PC-3 (cell line): ENCODE results near the gene C10orf71. TPM values are rescaled to one million over a fixed set of nuclear protein-coding genes. Genes with fewer than 3 reads are reported as not detected.

ENCODE experiments used
- ATAC-seq: fragments of 200-7000 bp; cut with Tn5 transposase; 2 replicates; pipeline ENCODE4 v1.9.1; 2020; ENCODE audit warnings: mild to moderate bottlenecking, moderate library complexity
- BruUV-seq: library from RNA; stranded (reverse); fragments of 400-500 nt; replicated peaks from 2 replicates; lab custom pipeline; 2021; lab: Mats Ljungman, UMichigan
- CTCF ChIA-PET: fragments of 300-600 bp; sonication (Branson Sonifier 250); formaldehyde crosslinking; loops from one replicate; lab custom pipeline; 2022; ENCODE audit warnings: antibody characterized with exemption; lab: Charles Lee
- POLR2A ChIA-PET: fragments of 300-600 bp; sonication (Branson Sonifier 250); formaldehyde crosslinking; loops from one replicate; lab custom pipeline; 2022; ENCODE audit warnings: antibody characterized with exemption; ENCODE audit not compliant: unreplicated experiment; lab: Charles Lee
- DNase-seq: peaks from one replicate; pipeline ENCODE4 v3.0.0-alpha.2; 2015
- H2AFZ ChIP-seq: fragments of 300-600 bp; sonication (generic); 2 replicates; pipeline ENCODE4 v1.6.0; 2016; ENCODE audit warnings: antibody characterized with exemption, low read length
- H3F3A ChIP-seq: fragments of 300-600 bp; sonication (generic); one replicate; pipeline ENCODE4 v1.6.0; 2017; ENCODE audit warnings: antibody characterized with exemption, low read length, control low read depth, mild to moderate bottlenecking; ENCODE audit not compliant: unreplicated experiment
- H3K27ac ChIP-seq: fragments of 300-600 bp; sonication (generic); 2 replicates; pipeline ENCODE4 v1.5.1; 2016; ENCODE audit warnings: mild to moderate bottlenecking, low read length
- H3K27me3 ChIP-seq: fragments of 300-600 bp; sonication (generic); 2 replicates; pipeline ENCODE4 v1.6.1; 2016; ENCODE audit warnings: low read length, mixed read lengths
- H3K36me3 ChIP-seq: fragments of 300-600 bp; sonication (generic); 2 replicates; pipeline ENCODE4 v1.6.1; 2016; ENCODE audit warnings: low read depth, mixed run types, low read length, mixed read lengths
- H3K4me1 ChIP-seq: fragments of 300-600 bp; sonication (generic); 2 replicates; pipeline ENCODE4 v1.5.1; 2016; ENCODE audit warnings: low read length; ENCODE audit not compliant: insufficient read depth
- H3K4me2 ChIP-seq: fragments of 300-600 bp; sonication (generic); 2 replicates; pipeline ENCODE4 v1.6.0; 2016; ENCODE audit warnings: low read length
- H3K4me3 ChIP-seq: fragments of 300-600 bp; sonication (generic); 2 replicates; pipeline ENCODE4 v1.5.1; 2016; ENCODE audit warnings: mild to moderate bottlenecking, low read length, mixed read lengths
- H3K79me2 ChIP-seq: fragments of 300-600 bp; sonication (generic); 2 replicates; pipeline ENCODE4 v1.6.1; 2017; ENCODE audit warnings: low read length, mixed read lengths
- H3K9ac ChIP-seq: fragments of 300-600 bp; sonication (generic); 2 replicates; pipeline ENCODE4 v1.6.0; 2016; ENCODE audit warnings: mild to moderate bottlenecking, low read length
- H3K9me2 ChIP-seq: fragments of 300-600 bp; sonication (generic); replicated peaks from 2 replicates; pipeline ENCODE4 v1.6.1; 2016; ENCODE audit warnings: mixed run types, low read length, mixed read lengths
- H3K9me3 ChIP-seq: fragments of 300-600 bp; sonication (generic); 2 replicates; pipeline ENCODE4 v1.6.1; 2016; ENCODE audit warnings: low read length, mixed read lengths
- H4K20me1 ChIP-seq: fragments of 300-600 bp; sonication (generic); 2 replicates; pipeline ENCODE4 v1.6.1; 2016; ENCODE audit warnings: low read length, mixed read lengths
- CTCF ChIP-seq: fragments of 300-600 bp; sonication (generic); conservative IDR thresholded peaks from 2 replicates; pipeline ENCODE4 v1.5.1; 2017; ENCODE audit warnings: antibody characterized with exemption, low read depth, mild to moderate bottlenecking, low read length
- EZH2 ChIP-seq: fragments of 300-600 bp; sonication (generic); IDR thresholded peaks from one replicate; pipeline ENCODE4 v1.6.1; 2017; ENCODE audit warnings: antibody characterized with exemption, mild to moderate bottlenecking, low read length; ENCODE audit not compliant: unreplicated experiment
- EZH2phosphoT487 ChIP-seq: fragments of 300-600 bp; sonication (generic); IDR thresholded peaks from 2 replicates; pipeline ENCODE4 v1.6.1; 2018; ENCODE audit warnings: mild to moderate bottlenecking, antibody characterized with exemption, low read length, borderline replicate concordance
- intact Hi-C: fragments of 100-400 bp; cut with micrococcal nuclease; formaldehyde crosslinking; loops from 2 replicates; pipeline ENCODE4 v1.9.0; 2023
- total RNA-seq: library from RNA; depleted of rRNA; stranded (reverse); fragments of >200 nt; gene quantifications from 2 replicates; pipeline ENCODE4 v1.2.3, GENCODE V29; 2014

The C10orf71 gene
- total RNA-seq, 1 experiment from 2014 or later, result not detected

- no peak overlapping the region for H3K27ac ChIP-seq
- H3K27me3 ChIP-seq, result peaks cover 57% of the 10 kb centered on the region
- H3F3A ChIP-seq, result no peaks in the 10 kb centered on the region
- no peak overlapping the region for H3K4me2 ChIP-seq
- no TSS peak for BruUV-seq
- no peaks in the 10 kb centered on the region for H4K20me1 ChIP-seq
- no peak overlapping the region for H2AFZ ChIP-seq
- DNase-seq (no peak), ATAC-seq (no peak)
- H3K4me3 ChIP-seq, result no peak overlapping the region
- POLR2A ChIA-PET, result no interaction called here
- no peak overlapping the region for H3K9ac ChIP-seq
- no peaks in the 10 kb centered on the region for H3K9me3 ChIP-seq
- no peaks in the 10 kb centered on the region for H3K36me3 ChIP-seq
- intact Hi-C loops, result no loop called here
- no peaks in the 10 kb centered on the region for H3K79me2 ChIP-seq
- TF ChIP-seq EZH2, result no peak
- no peak for TF ChIP-seq CTCF
- TF ChIP-seq EZH2phosphoT487, result no peak
- no peaks in the 10 kb centered on the region for H3K4me1 ChIP-seq
- CTCF ChIA-PET, result no interaction called here
- H3K9me2 ChIP-seq, result no peaks in the 10 kb centered on the region
Observed at GRCh38 chr10:49290131-49290530, 8.8 kb upstream of the C10orf71 start.

- H3K9me2 ChIP-seq, result no peaks in the 10 kb centered on the region
- H3K36me3 ChIP-seq, result no peaks in the 10 kb centered on the region
- H3K27ac ChIP-seq, result no peak overlapping the region
- ChIA-PET CTCF (no interaction called here), POLR2A (no interaction called here)
- no peak overlapping the region for H3K4me3 ChIP-seq
- H4K20me1 ChIP-seq, result no peaks in the 10 kb centered on the region
- no TSS peak for BruUV-seq
- ATAC-seq, result no peak
- H3F3A ChIP-seq, result no peaks in the 10 kb centered on the region
- H3K9ac ChIP-seq, result no peak overlapping the region
- H3K4me2 ChIP-seq, result no peak overlapping the region
- no peaks in the 10 kb centered on the region for H3K9me3 ChIP-seq
- DNase-seq, result no peak
- peaks cover 59% of the 10 kb centered on the region for H3K27me3 ChIP-seq
- no peak overlapping the region for H2AFZ ChIP-seq
- no peaks in the 10 kb centered on the region for H3K4me1 ChIP-seq
- H3K79me2 ChIP-seq, result no peaks in the 10 kb centered on the region
- TF ChIP-seq EZH2phosphoT487, result no peak
- TF ChIP-seq CTCF, result no peak
- no peak for TF ChIP-seq EZH2
- intact Hi-C loops, result no loop called here
Observed at GRCh38 chr10:49290607-49291006, 8.4 kb upstream of the C10orf71 start.

GRCh38 chr10:49292565-49293207, 6.3 kb upstream of the C10orf71 start:
- DNase-seq (no peak), ATAC-seq (no peak)
- no peak overlapping the region for H3K4me3 ChIP-seq
- H3K36me3 ChIP-seq, result no peaks in the 10 kb centered on the region
- CTCF ChIA-PET, result no interaction called here
- H4K20me1 ChIP-seq, result no peaks in the 10 kb centered on the region
- POLR2A ChIA-PET, result no interaction called here
- no peaks in the 10 kb centered on the region for H3K9me2 ChIP-seq
- no peak for TF ChIP-seq EZH2phosphoT487
- no peak for TF ChIP-seq CTCF
- TF ChIP-seq EZH2, result no peak
- no peaks in the 10 kb centered on the region for H3K9me3 ChIP-seq
- H3K79me2 ChIP-seq, result no peaks in the 10 kb centered on the region
- H3K9ac ChIP-seq, result no peak overlapping the region
- intact Hi-C loops, result no loop called here
- peaks cover 66% of the 10 kb centered on the region for H3K27me3 ChIP-seq
- H3K4me2 ChIP-seq, result no peak overlapping the region
- H2AFZ ChIP-seq, result no peak overlapping the region
- H3K4me1 ChIP-seq, result no peaks in the 10 kb centered on the region
- no peak overlapping the region for H3K27ac ChIP-seq
- BruUV-seq, result no TSS peak
- H3F3A ChIP-seq, result no peaks in the 10 kb centered on the region
